ENCODE results near the gene GSDMA.
A peak's percentile ranks its signal among the peaks of the same experiment; 100 is the strongest.

Gene GSDMA

DNA sequence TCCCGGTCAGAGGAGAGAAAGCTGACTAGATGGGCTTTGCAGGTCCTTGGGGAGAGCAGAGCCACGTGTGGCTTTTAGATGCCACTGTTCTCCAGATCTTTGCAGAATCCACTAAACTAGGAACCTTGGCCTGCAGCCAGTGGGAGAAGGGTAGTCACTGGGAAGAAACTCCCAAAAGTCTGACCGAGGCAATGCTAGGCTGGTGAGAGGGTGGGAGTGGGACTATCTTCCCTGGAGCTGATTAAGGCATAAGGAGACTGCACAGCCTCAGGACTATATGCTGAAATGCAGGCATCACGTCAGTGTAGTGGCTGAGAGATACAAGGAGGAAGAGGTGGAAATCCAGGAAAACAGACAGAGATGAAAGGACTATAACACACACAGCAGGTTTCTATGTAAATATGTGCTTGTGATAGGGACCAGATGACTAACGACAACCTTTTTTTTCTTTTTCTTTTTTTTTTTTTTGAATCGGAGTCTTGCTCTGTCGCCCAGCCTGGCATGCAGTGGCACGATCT lies 2.2 kb upstream of the GSDMA start:
- DNase-seq (ENCODE audit: low read depth), result no peak

DNA sequence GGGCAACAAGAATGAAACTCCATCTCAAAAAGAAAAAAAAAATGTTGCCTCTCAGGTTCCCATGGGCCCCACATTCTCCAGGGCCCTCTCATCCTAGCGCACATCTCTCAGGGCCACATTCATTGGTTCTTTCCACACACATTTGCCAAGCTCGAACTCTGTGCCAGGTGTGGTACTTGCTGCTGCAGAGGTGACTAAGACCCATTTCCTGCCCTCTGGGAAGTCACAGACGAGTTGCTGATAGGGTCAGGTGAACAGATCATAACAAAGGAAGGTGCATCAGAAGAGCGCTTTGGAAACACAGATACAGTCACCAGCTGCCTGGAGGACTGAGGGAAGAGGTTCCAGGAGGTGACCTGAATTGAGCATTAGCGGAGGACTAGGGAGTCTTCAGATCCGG lies 1.0 kb downstream of the GSDMA start:
- no peak for DNase-seq (ENCODE audit: low read depth)

DNA sequence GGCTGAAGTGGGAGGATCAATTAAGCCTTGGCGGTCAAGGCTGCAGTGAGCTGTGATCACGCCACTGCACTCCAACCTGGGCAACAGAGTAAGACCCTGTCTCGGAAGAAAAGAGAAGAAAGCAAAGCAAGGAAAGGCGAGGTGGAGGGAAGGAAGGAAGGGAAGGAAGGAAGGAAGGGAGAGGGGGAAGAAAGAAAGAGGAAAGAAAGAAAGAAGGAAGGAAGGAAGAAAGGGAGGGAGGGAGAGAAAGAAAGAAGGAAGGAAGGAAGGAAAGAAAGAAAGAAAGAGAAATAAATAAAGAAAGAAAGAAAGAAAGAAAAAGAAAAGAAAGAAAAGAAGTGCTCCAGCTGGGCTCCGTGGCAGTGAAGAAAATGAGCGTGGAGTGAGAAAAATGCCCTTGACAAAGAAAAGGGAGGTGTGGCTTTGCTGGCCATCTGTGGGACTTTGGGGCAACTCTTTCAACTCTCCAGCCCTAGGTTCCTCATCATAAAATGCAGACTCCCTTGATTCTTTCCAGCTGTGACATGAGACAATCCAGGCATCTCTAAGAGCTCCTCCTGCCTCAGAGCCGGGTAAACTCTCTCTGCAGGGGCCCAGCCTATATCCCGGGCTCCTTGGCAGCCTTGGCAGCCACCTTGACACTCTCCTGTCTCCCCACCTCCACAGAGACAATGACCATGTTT lies 2.4 kb downstream of the GSDMA start:
- no peak for DNase-seq (ENCODE audit: low read depth)

- DNase-seq (ENCODE audit: low read depth), result no peak
Measured at GRCh38 chr17:39966771-39967170, 4.0 kb downstream of the GSDMA start.

DNA sequence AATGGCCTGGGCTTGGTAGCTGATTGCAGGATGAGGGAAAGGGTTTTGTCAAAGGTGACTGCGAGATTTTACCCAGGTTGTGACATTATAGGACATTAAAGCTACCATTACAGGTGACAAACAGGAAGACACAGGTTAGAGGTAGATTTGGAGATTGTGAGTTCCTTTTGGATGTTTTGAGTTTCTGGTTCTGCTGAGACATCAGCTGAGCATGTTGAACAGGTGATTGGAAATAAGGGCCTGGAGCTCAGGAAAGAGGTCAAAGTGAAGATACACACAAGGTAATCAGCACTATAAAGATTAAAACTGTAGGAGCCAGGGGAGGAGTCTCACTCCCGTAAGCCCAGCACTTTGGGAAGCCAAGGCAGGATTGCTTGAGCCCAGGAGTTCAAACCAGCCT lies 6.0 kb downstream of the GSDMA start:
- DNase-seq (ENCODE audit: low read depth), result no peak

DNA sequence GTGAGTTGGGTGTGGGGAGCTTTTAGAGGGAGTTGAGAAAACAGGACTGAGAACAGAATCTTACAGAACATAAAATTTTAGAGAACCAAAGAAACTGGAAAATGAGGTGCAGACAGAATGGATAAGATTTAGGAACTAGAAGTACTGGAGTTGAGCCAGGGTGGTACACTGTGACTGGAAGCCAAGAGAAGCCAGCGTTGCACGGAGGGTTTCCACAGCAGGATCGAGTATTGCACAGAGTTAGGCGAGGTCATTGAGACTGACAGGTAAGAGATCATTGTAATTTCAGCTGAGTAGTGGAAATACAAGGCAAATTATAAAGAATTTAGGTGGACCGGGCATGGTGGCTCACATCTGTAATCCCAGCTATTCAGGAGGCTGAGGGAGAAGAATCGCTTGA lies 6.6 kb downstream of the GSDMA start:
- DNase-seq (ENCODE audit: low read depth), result no peak

- no peak for DNase-seq (ENCODE audit: low read depth)
Measured at GRCh38 chr17:39970157-39970692, 7.4 kb downstream of the GSDMA start.

DNA sequence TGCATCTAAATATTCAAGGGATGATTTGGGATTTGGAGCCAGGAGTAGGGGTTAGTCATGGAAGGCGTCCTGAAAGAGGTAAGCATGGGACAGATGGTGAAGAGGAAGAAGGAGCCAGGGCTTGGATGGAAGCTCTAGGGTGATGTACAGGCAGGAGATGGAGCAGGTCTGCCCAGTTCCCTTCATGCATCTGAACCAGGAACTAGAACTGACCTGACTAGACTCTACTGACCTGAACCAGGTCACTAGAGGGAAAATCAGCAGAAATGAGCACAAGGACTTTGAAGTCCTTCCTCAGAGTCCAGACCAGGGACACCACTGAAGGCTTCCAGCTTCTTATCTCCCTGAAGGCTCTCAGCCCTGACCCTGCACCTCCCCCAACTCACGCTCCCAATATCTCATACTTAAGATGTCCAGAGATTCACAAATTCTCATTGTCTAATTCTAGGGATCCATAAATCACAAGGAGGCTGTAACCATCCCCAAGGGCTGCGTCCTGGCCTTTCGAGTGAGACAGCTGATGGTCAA lies 8.3 kb downstream of the GSDMA start:
- DNase-seq (ENCODE audit: low read depth), result no peak

GRCh38 chr17:39972271-39972670 lies 9.5 kb downstream of the GSDMA start:
- DNase-seq (ENCODE audit: low read depth), result no peak

DNA sequence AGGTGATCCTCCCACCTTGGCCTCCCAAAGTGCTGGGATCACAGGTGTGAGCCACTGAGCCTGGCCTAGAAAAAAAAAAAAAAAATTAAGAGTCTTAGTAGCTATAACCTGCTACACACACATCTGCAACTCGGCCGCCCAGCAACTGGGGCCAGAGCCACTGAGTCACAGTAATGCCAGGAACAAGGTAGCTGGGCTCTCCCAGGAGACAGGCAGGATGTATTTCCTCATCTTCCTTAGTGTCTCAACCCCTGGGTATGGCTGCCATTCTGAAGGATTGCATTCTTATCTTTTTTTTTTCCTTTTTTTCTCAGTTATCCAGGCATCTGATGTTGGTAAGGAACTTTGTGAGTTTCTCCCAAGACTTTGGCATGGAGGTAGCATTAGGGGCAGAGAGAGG lies 10.7 kb downstream of the GSDMA start:
- DNase-seq (ENCODE audit: low read depth), result no peak

GRCh38 chr17:39974433-39974832 lies 11.6 kb downstream of the GSDMA start:
- no peak for DNase-seq (ENCODE audit: low read depth)

- no peak for DNase-seq (ENCODE audit: low read depth)
Measured at GRCh38 chr17:39975801-39976200, 13.0 kb downstream of the GSDMA start.

DNA sequence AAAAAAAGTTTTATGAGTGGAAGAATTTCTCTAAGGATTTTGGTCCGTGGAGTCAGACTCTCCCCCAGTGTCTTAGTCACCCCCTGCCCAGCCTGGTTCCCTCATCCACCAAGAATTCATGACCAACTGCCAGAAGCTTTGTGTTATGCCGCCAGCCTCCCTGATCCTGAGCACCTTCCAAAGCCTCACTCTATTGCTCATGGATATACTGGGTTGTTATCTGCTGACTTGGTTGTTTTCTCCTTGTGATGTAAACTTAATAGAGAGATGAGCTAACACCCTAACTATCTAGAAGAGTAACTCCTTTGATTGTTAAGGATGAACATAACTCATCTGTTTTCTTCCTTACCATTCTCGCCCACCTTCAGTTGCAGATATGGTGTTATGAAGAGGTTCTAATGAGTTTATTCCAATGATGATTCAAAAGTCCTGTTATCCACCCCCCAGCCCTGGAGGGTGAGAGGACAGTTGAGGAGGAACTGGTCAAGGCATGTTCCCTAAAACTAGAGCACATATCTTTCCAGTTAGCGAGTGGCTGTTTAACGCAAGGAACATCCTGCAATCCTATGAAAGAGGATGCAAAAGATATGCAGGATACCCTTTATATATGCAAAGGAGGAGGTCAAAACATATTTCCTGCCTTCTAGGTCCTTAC lies 16.3 kb downstream of the GSDMA start:
- DNase-seq (ENCODE audit: low read depth), result no peak

DNA sequence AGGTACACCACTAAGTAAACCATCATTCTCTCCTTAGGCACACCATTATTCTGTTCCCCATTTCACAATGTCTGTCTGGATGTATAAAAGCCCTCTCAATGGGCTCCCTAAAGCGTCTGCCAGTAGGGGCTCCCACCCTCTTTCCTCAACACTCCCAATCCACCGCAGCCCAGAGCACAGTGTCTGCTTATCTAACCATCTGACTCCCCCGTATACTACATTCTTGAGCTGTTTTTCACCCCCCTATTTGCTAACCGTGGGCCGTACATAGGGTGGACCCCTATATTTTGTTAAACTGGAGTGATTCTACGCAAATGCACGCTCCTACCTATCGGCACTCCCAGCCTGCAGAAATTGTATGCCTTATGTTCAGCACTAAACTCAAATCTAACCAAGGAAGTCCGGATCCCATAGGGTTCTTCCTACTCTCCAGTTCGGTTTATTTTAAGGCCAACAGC lies 17.1 kb downstream of the GSDMA start:
- DNase-seq (ENCODE audit: low read depth), result no peak

- peak; percentile 90 for DNase-seq (ENCODE audit: low read depth)
Measured at GRCh38 chr17:39980351-39981206, 17.8 kb downstream of the GSDMA start, which contains the start of gene PSMD3. Gene PSMD3, plus strand, starts transcription at chr17:39980807. Its CDS starts 164 bp downstream, at chr17:39980971.

DNA sequence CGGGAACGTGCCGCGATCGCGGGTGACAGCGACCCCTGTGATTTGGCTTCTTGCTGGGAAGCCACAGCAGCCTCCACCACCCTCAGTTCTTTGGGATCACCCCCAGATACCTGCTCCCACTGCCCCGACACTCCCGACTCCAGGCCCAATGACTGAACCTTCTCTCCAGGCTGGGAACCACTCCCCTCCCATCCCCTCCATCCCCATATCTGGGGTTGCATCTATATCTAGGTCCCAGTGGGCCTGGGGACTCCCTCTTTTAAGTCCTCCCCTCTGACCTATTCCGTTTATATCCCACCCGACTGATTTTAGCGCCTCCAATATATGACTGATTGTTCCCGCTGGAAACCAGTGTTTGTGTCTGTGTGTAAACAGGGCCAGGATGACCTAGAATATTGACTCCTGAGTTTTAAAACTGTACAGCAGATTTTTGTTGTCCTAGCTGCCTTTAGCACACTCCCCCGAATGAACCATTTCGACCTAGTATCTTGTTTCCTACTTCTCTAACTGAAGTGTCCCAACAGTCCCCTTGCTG lies 18.5 kb downstream of the GSDMA start:
- no peak for DNase-seq (ENCODE audit: low read depth)

DNA sequence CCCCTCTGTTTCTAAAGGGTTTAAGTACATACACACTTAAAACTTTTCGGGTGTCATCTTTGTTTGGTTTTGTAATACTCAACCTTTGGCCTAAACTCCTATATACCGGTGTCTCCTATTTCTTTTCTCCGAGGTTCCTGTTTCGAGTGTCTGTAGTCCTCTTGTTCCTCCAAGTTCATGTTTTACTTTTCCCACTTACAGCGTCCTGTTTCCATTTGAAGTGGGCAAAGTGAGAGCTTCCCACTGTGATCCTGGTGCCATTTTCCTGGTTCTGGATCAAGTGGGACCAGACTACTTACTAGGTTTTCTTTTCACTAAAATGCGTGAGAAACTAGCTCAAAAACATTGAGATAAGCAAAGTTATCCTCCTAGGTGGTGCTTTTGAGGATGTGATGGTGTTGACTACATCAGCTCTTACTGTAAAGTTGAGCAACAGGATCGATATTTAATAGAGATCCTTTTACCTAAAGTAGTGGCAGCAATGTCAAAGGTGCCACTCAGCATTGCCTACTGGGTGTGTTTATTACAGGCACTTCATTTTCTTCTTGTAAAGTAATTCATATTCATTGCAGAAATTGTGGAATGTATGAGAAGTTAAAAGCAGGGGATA lies 19.1 kb downstream of the GSDMA start:
- DNase-seq (ENCODE audit: low read depth), result no peak

DNA sequence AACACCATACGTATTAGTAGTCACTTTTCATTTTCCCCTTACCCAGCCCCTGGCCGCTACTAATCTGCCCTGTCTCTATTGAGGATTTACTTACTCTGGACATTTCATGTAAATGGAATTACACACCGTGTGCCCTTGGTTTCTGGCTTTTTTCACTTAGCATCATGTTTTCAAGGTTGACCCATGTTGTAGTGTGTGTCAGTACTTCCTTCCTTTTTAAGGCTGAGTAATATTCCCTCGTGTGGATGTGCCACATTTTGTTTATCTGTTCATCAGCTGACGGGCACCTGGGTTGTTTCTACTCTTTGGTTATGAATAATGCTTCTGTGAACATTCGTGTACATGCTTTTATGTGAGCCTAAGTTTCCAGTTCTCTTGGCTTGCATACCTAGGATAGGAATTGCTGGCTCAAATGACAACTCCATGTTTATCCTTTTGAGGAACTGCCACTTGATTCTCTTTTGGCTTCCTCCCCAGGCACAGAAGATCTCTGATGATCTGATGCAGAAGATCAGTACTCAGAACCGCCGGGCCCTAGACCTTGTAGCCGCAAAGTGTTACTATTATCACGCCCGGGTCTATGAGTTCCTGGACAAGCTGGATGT lies 25.5 kb downstream of the GSDMA start:
- DNase-seq (ENCODE audit: low read depth), result no peak

DNA sequence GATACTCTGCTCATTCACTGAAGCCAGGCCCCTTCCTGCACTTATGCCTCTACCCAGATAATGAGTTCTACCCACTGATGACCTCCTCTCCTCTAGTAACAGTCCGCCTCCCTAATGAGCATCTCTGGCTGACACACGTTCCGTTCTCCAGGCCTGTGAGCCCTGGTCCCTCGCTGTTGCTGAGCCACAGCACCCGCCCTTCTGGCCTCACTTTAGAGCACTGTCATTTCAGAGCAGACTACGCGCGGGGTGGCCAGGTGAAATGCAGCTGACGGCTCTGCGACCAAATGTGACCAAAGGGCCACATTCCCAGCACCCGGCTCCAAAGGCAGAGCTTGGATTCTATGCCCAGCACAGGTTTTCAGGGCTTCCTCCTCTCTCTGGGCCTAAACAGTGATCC lies 31.6 kb downstream of the GSDMA start:
- DNase-seq (ENCODE audit: low read depth), result no peak

- DNase-seq (ENCODE audit: low read depth), result no peak
Measured at GRCh38 chr17:39995438-39995837, 32.6 kb downstream of the GSDMA start.

DNA sequence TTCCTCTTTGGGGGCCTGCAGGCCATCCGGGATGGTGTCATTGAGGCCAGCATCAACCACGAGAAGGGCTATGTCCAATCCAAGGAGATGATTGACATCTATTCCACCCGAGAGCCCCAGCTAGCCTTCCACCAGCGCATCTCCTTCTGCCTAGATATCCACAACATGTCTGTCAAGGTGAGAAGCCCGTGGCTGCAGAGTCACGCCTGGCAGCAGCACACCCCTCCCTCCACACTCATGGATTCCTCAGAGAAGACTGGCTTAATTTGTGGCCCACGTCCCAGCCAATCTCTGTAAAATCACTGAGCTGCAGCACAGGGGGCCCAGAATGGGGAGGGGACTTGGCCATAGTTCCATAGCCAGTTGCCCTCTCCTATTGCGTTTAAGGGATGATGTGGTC lies 33.4 kb downstream of the GSDMA start:
- DNase-seq (ENCODE audit: low read depth), result no peak

Measured in stimulated activated CD8-positive, alpha-beta memory T cell treated with anti-CD3 and anti-CD28 coated beads, Interleukin-15, amount 100 ng/mL, for 24 hours (primary cell).